Uterus (tissue), 2 donors: ENCODE data around the gene RAD51B.

Source experiments
- CTCF ChIP-seq, 4 experiments: fragments of 200-600 bp in 2 of 4; fragments of 450-650 bp in 2 of 4; sonication (generic) in 2 of 4; IDR thresholded peaks; one replicate each; pipeline ENCODE4 v1.5.1; 2016 to 2019; ENCODE audit warnings: antibody characterized with exemption in 4 of 4, mild to moderate bottlenecking in 2 of 4, moderate library complexity in 1 of 4
- POLR2A ChIP-seq, 2 donors: fragments of 450-650 bp; IDR thresholded peaks; one replicate each; pipeline ENCODE4 v1.6.1; 2016; ENCODE audit warnings: antibody characterized with exemption in 2 of 2, mild to moderate bottlenecking in 1 of 2, moderate library complexity in 1 of 2

- TF ChIP-seq CTCF (IDR thresholded peaks at IDR 0.05), result no peak
- TF ChIP-seq POLR2A (IDR thresholded peaks at IDR 0.05), result no peak
Observed at GRCh38 chr14:67889455-67889854, 69.9 kb downstream of the RAD51B start.
